GM13976 (cell line): ENCODE measurements around the gene SPOPL.

Source experiments
- DNase-seq: peaks from one replicate; pipeline ENCODE4 v3.0.0; 2012; ENCODE audit warnings: low spot score
- CTCF ChIP-seq: IDR thresholded peaks from 2 replicates; pipeline ENCODE4 v1.5.1; 2012; ENCODE audit warnings: borderline replicate concordance, mild to moderate bottlenecking; ENCODE audit not compliant: insufficient read depth; ENCODE audit errors: extremely low read depth, missing control alignments, control extremely low read depth
- in situ Hi-C: fragments of 300-500 bp; cut with MboI; formaldehyde crosslinking; loops from one replicate; pipeline ENCODE4 v1.12.0; 2022; ENCODE audit warnings: low sequenced_read_pairs, mixed read lengths, inconsistent platforms; ENCODE audit not compliant: unreplicated experiment

Gene SPOPL

GRCh38 chr2:138620431-138620830, 118.9 kb downstream of the SPOPL start:
- in situ Hi-C loops: no loop called here
- no peak for TF ChIP-seq CTCF
- no peak for DNase-seq

DNA sequence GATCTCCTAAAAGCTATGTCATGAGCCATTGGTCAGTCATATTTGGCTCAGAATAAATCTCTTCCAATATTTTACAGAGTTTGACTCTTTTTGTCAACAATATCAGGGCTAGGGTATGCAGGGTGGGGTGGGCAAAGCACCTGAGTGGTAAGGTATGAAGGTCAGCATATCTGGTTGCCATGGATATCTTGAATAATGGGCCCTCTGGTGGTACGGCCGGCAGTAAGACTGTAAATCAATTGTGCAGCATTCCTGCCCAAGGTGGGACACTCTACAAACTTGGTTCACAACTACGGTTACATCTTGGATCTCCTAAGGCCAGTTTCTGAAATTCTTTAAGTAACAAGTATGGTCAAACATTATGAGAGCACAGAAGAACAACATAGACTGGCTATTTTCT, 119.6 kb downstream of the SPOPL start:
- TF ChIP-seq CTCF: no peak
- DNase-seq: no peak
- in situ Hi-C loops: no loop called here

- in situ Hi-C loops: no loop called here
- no peak for DNase-seq
- no peak for TF ChIP-seq CTCF
These were observed 121.0 kb downstream of the SPOPL start for GRCh38 chr2:138622613-138623012.
